GM12872 (cell line): ENCODE data around the gene TTBK1.

ENCODE experiments used
- CTCF ChIP-seq: IDR thresholded peaks from 3 replicates; pipeline ENCODE4 v1.5.1; 2011; ENCODE audit warnings: low read depth, mild to moderate bottlenecking, low read length, moderate library complexity; ENCODE audit not compliant: insufficient read depth

The TTBK1 gene

GRCh38 chr6:43242908-43243663 lies at the start of gene TTBK1:
Gene TTBK1 (plus strand): TSS chr6:43243481. CDS start chr6:43246661, 3,180 bp downstream.
- TF ChIP-seq CTCF: no peak

GRCh38 chr6:43193929-43194328 lies 49.4 kb upstream of the TTBK1 start:
- no peak for TF ChIP-seq CTCF

- no peak for TF ChIP-seq CTCF
Observed at GRCh38 chr6:43196337-43196736, 46.9 kb upstream of the TTBK1 start.

- TF ChIP-seq CTCF: no peak
Observed at GRCh38 chr6:43199912-43200311, 43.4 kb upstream of the TTBK1 start.

GRCh38 chr6:43200541-43200940 lies 42.7 kb upstream of the TTBK1 start:
- no peak for TF ChIP-seq CTCF

GRCh38 chr6:43202451-43202850 lies 40.8 kb upstream of the TTBK1 start:
- no peak for TF ChIP-seq CTCF

GRCh38 chr6:43203029-43203717 lies 40.1 kb upstream of the TTBK1 start:
- TF ChIP-seq CTCF: no peak
